SK-N-SH (cell line): Measurements from ENCODE around the gene EEA1.

Experiments used
- GABPA ChIP-seq: IDR thresholded peaks from 2 replicates; pipeline ENCODE4 v1.4.0; 2012; ENCODE audit warnings: low read depth, mild to moderate bottlenecking
- GATA2 ChIP-seq: sonication (generic); formaldehyde crosslinking; IDR thresholded peaks from 2 replicates; pipeline ENCODE4 v1.5.0; 2020; ENCODE audit warnings: mild to moderate bottlenecking, missing genetic modification reagents
- TF ChIP-seq, protein P1 (sequence below): fragments of 200-600 bp; sonication (generic); IDR thresholded peaks from 2 replicates; pipeline ENCODE4 v1.6.1; 2017; ENCODE audit warnings: antibody characterized with exemption, mild to moderate bottlenecking, moderate library complexity

DNA sequence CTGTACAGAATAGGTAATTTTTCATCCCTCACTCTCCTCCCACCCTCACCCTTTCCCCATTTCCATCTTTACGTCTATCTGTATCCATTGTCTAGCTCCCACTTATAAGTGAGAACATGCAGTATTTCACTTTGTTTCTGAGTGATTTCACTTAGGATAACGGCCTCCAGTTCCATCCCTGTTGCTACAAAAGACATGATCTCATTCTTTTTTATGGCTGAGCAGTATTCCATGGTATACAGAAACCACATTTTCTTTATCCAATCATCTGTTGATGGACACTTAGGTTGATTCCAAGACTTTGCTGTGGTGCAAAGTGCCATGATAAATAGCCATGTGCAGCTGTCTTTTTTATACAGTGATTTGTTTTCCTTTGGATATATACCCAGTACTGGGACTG lies 16.4 kb downstream of the EEA1 start:
- TF ChIP-seq, protein P1, sequence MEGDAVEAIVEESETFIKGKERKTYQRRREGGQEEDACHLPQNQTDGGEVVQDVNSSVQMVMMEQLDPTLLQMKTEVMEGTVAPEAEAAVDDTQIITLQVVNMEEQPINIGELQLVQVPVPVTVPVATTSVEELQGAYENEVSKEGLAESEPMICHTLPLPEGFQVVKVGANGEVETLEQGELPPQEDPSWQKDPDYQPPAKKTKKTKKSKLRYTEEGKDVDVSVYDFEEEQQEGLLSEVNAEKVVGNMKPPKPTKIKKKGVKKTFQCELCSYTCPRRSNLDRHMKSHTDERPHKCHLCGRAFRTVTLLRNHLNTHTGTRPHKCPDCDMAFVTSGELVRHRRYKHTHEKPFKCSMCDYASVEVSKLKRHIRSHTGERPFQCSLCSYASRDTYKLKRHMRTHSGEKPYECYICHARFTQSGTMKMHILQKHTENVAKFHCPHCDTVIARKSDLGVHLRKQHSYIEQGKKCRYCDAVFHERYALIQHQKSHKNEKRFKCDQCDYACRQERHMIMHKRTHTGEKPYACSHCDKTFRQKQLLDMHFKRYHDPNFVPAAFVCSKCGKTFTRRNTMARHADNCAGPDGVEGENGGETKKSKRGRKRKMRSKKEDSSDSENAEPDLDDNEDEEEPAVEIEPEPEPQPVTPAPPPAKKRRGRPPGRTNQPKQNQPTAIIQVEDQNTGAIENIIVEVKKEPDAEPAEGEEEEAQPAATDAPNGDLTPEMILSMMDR = no peak
- TF ChIP-seq GABPA (no peak), GATA2 (CRISPR knock-in tag) (no peak)
